Nephron (organoid): Measurements from ENCODE around the gene ADARB2.

Experiments
- H3K27ac Mint-ChIP-seq, 3 experiments: 2 replicates each; pipeline ENCODE4 v1.8.0; 2020; ENCODE audit warnings: mixed read lengths in 3 of 3, mild to moderate bottlenecking in 2 of 3, moderate library complexity in 1 of 3
- H3K27me3 Mint-ChIP-seq: 2 replicates; pipeline ENCODE4 v1.8.0; 2021; ENCODE audit warnings: low read depth, mild to moderate bottlenecking, moderate library complexity, mixed read lengths
- H3K36me3 Mint-ChIP-seq: 2 replicates; pipeline ENCODE4 v1.8.0; 2020; ENCODE audit warnings: low read depth, mixed read lengths
- H3K4me1 Mint-ChIP-seq: 2 replicates; pipeline ENCODE4 v1.8.0; 2020; ENCODE audit warnings: mixed read lengths
- H3K4me3 Mint-ChIP-seq, 3 experiments: 2 replicates each; pipeline ENCODE4 v1.8.0; 2020; ENCODE audit warnings: mild to moderate bottlenecking in 3 of 3, mixed read lengths in 3 of 3, moderate library complexity in 2 of 3
- H3K9me3 Mint-ChIP-seq: 2 replicates; pipeline ENCODE4 v1.8.0; 2020; ENCODE audit warnings: mixed read lengths
- TF ChIP-seq, protein P1 (sequence below), 3 experiments: fragments of 200-600 bp; sonication (generic); IDR thresholded peaks; one replicate each; pipeline ENCODE4 v1.5.0; 2021; ENCODE audit warnings: antibody characterized with exemption in 3 of 3; ENCODE audit not compliant: unreplicated experiment in 3 of 3

Gene ADARB2

DNA sequence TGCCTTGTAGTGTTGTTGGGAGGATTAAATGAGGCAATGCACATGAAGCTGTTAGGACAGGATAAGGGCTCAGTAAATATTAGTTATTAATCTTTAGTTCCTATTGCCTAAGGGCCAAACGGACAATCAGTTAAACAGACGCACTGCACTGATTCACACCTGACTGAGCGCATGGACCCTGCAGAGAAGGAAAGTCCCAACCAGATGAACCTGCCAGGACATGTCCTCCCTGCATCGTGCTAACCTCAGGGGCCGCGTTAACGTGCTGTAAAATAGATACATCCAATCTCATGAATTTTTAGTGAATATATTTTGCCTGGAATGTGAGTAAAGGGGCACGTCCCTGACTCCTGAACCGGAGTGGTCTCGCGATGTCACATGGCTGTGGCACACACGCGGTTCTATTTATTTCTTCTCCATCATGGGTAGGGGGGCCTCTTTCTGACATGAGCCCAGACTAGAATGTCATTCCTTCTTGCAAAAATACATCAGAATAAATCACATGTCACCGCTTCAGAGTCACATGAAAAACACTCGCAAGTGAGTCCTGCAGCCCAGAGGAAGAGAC lies 12.3 kb downstream of the ADARB2 start:
- H3K27me3 Mint-ChIP-seq = peaks cover 35% of the 10 kb centered on the region
- no peaks in the 10 kb centered on the region for H3K4me1 Mint-ChIP-seq
- TF ChIP-seq, protein P1, sequence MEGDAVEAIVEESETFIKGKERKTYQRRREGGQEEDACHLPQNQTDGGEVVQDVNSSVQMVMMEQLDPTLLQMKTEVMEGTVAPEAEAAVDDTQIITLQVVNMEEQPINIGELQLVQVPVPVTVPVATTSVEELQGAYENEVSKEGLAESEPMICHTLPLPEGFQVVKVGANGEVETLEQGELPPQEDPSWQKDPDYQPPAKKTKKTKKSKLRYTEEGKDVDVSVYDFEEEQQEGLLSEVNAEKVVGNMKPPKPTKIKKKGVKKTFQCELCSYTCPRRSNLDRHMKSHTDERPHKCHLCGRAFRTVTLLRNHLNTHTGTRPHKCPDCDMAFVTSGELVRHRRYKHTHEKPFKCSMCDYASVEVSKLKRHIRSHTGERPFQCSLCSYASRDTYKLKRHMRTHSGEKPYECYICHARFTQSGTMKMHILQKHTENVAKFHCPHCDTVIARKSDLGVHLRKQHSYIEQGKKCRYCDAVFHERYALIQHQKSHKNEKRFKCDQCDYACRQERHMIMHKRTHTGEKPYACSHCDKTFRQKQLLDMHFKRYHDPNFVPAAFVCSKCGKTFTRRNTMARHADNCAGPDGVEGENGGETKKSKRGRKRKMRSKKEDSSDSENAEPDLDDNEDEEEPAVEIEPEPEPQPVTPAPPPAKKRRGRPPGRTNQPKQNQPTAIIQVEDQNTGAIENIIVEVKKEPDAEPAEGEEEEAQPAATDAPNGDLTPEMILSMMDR (IDR thresholded peaks at IDR 0.05; ENCODE audit: unreplicated experiment in 3 of 3) = no peak
- H3K27ac Mint-ChIP-seq = no peak overlapping the region
- no peak overlapping the region for H3K4me3 Mint-ChIP-seq
- no peaks in the 10 kb centered on the region for H3K36me3 Mint-ChIP-seq
- no peaks in the 10 kb centered on the region for H3K9me3 Mint-ChIP-seq

DNA sequence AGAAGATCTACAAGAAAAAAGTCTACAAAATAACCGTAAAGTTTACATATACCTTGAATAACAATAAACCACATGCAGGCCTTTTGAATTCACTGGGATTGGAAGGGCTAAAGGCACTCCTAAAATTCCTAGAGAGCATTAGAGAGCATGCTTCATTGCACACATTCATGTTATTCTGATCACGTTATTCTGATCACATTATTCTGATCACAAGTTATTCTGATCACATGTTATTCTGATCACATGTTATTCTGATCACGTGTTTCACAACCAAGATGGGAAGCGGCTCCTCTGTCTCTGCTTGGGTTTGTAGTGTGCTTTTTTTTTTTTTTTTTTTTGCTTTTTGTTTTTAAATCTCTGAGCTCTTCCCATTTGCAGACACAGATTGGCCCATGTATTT lies 20.5 kb downstream of the ADARB2 start:
- H3K4me3 Mint-ChIP-seq = no peak overlapping the region
- H3K4me1 Mint-ChIP-seq = no peaks in the 10 kb centered on the region
- H3K36me3 Mint-ChIP-seq = no peaks in the 10 kb centered on the region
- TF ChIP-seq, protein P1 (IDR thresholded peaks at IDR 0.05; ENCODE audit: unreplicated experiment in 3 of 3) = no peak
- no peaks in the 10 kb centered on the region for H3K9me3 Mint-ChIP-seq
- H3K27ac Mint-ChIP-seq = no peak overlapping the region
- H3K27me3 Mint-ChIP-seq = peaks cover 33% of the 10 kb centered on the region

DNA sequence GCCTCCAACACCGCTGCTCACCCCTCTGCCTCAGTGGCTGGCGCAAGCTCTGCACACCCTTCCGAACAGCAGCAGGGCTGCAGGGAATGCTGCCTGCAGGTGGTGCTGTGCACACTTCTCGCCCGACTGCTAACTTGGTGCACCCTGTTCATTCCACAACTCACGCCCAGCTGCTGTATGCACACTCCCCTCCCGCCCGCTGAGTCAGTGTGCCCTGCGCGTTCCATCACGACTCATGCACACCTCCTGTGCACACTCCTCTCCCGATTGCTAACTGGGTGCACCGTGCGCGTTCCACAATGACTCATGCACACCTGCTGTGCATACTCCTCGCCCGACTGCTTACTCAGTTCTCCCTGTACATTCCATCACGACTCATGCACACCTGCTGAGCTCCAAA lies 21.5 kb downstream of the ADARB2 start:
- peaks cover 33% of the 10 kb centered on the region for H3K27me3 Mint-ChIP-seq
- TF ChIP-seq, protein P1 (IDR thresholded peaks at IDR 0.05; ENCODE audit: unreplicated experiment in 3 of 3) = peak in 2 of 3 experiments; percentile 13 to 40
- H3K36me3 Mint-ChIP-seq = no peaks in the 10 kb centered on the region
- no peaks in the 10 kb centered on the region for H3K4me1 Mint-ChIP-seq
- H3K27ac Mint-ChIP-seq = no peak overlapping the region
- H3K9me3 Mint-ChIP-seq = no peaks in the 10 kb centered on the region
- no peak overlapping the region for H3K4me3 Mint-ChIP-seq

DNA sequence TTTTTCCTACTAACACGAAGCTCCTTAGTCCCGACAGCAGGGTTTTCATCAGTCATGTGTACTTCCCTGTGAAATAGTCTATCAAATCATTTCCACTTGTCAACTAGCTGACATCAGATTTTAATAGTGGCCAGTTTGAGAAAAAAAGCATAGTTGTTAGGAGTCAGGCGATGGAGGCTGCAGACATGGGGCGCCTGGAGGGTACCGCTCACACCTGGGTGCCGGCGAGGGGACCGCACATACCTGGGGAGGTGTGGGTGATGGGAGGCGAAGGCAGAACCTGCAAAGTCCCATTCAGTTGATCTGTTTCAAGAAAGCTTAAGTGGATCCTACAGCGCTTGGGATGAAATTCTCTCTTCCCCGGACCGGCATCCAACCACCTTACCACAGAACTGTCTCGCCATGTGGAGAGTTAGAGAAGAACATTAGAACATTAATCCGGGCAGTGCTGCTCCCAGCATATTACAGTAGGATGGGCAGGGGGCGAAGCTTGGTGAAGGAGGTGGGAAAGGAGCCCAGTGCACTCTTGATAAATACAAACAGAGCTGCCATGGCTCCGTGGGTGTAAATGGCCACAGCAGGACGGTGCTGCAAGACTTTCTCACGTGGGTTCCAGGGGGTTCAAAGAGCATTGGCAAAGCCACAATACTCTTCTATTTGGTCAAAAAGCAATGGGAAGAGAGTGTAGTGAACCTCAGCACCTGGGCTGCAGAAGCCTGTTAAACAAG lies 24.2 kb downstream of the ADARB2 start:
- TF ChIP-seq, protein P1 (IDR thresholded peaks at IDR 0.05; ENCODE audit: unreplicated experiment in 3 of 3) = no peak
- Mint-ChIP-seq H3K27me3 (peaks cover 26% of the 10 kb centered on the region), H3K4me1 (peaks cover 12% of the 10 kb centered on the region), H3K9me3 (no peaks in the 10 kb centered on the region), H3K36me3 (no peaks in the 10 kb centered on the region), H3K27ac (no peak overlapping the region), H3K4me3 (no peak overlapping the region)

DNA sequence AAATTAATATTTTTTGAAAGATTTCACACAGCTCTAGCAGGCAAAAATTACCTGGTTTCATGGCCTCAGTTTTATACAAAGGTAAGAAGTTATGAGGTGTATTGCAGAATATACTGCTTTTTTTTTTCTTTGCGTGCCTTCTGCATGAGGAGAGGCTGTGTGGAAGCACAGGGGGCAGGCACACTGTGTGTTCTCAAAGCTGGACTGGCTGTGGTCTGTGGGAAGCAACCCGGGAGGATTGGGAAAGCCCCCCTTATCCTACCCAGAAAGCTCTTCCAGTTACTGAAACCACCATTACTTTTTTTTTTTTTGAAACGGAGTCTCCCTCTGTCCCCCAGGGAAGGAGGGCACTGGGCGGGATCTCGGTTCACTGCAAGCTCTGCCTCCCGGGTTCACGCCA lies 25.0 kb downstream of the ADARB2 start:
- H3K9me3 Mint-ChIP-seq = peaks cover 4% of the 10 kb centered on the region
- H3K36me3 Mint-ChIP-seq = no peaks in the 10 kb centered on the region
- peaks cover 12% of the 10 kb centered on the region for H3K4me1 Mint-ChIP-seq
- TF ChIP-seq, protein P1 (IDR thresholded peaks at IDR 0.05; ENCODE audit: unreplicated experiment in 3 of 3) = no peak
- peaks cover 18% of the 10 kb centered on the region for H3K27me3 Mint-ChIP-seq
- no peak overlapping the region for H3K27ac Mint-ChIP-seq
- H3K4me3 Mint-ChIP-seq = no peak overlapping the region

DNA sequence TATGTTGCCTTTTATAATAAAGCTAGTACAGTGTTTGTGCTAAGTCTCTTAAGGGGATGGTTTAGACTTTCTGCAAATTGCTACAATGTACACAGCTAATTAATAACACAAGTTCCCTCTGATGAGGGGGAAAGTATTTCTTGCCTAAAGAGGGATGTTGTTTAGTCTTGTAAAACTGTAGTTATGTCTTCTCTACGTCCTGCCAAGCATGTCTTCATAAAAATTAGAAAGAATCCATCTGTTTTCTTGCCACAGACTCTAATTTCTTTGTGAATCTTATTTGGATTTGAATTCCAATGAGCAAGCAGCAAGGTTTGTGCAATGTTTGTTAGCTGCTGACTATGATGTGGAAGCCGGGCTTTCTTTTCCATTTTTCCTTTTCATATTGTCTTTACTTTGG lies 28.2 kb downstream of the ADARB2 start:
- H3K4me3 Mint-ChIP-seq = no peak overlapping the region
- H3K36me3 Mint-ChIP-seq = no peaks in the 10 kb centered on the region
- peaks cover 12% of the 10 kb centered on the region for H3K4me1 Mint-ChIP-seq
- H3K27me3 Mint-ChIP-seq = peaks cover 10% of the 10 kb centered on the region
- H3K9me3 Mint-ChIP-seq = peaks cover 15% of the 10 kb centered on the region
- H3K27ac Mint-ChIP-seq = peak overlapping the region; percentile 21 to 78 (median 34)
- TF ChIP-seq, protein P1 (IDR thresholded peaks at IDR 0.05; ENCODE audit: unreplicated experiment in 3 of 3) = no peak
